ENCODE measurements around the gene TBL1X. TPM values are rescaled to one million over a fixed set of nuclear protein-coding genes. Genes with fewer than 3 reads are reported as not detected.

TBL1X gene
- polyA plus RNA-seq, 3 donors = 12.5 to 19.5 (median 13.8) TPM

DNA sequence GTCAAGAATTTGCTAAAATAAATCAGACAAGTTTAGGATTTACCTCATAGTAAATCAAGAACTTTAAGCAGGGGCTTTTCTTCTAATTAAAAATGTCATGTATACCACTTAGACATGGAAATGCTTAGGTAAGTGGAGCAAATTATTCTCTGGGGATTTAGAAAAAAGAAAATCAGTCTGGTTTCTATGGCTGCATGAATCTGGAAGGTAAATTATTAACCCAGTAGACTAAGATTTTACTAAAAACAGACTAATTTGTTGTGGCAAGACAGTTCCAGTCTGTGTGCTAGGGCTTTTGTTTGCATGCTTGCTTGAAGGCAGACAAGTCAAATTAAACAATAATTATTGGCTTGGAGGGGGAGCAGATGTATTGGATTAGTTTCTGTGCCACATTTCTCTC, 140.6 kb downstream of the TBL1X start:
- H3K27me3 Mint-ChIP-seq (ENCODE audit: low read depth in 3 of 3) = peaks cover 0 to 11% (median 3%) of the 10 kb centered on the region in 3 donors
- Histone ChIP-seq H3K27ac (ENCODE audit: low read depth in 1 of 2, low read length in 2 of 2) (no peak overlapping the region), H3K9ac (ENCODE audit: insufficient read depth, low read length, poor library complexity, severe bottlenecking) (no peak overlapping the region), H3K36me3 (replicated peaks in 1 of 2; ENCODE audit: control insufficient read depth in 1 of 2, insufficient read depth in 2 of 2, low read length in 2 of 2) (peaks cover 0 to 7% of the 10 kb centered on the region in 2 donors), H3K27me3 (ENCODE audit: control insufficient read depth in 2 of 2, insufficient read depth in 2 of 2, low read length in 2 of 2) (no peaks in the 10 kb centered on the region), H3K4me2 (replicated peaks; ENCODE audit: extremely low read depth, low read length, poor library complexity, severe bottlenecking) (no peak overlapping the region), H4K20me1 (ENCODE audit: insufficient read depth, low read length) (peaks cover 98% of the 10 kb centered on the region), H3K4me3 (replicated peaks in 1 of 3; ENCODE audit: low read depth in 2 of 3, low read length in 3 of 3) (no peak overlapping the region), H3K9me3 (replicated peaks in 1 of 2; ENCODE audit: control insufficient read depth in 1 of 2, insufficient read depth in 1 of 2, low read length in 2 of 2) (no peaks in the 10 kb centered on the region), H3K79me2 (ENCODE audit: insufficient read depth, low read length) (no peaks in the 10 kb centered on the region), H2AFZ (ENCODE audit: insufficient read depth, low read depth, low read length, poor library complexity, severe bottlenecking) (no peak overlapping the region), H3K4me1 (ENCODE audit: control insufficient read depth in 1 of 2, insufficient read depth in 2 of 2, low read length in 2 of 2) (no peaks in the 10 kb centered on the region)
- H3K4me1 Mint-ChIP-seq = peaks cover 3% of the 10 kb centered on the region
- intact Hi-C loops (cut with micrococcal nuclease) = no loop called here
- TF ChIP-seq, protein P1, sequence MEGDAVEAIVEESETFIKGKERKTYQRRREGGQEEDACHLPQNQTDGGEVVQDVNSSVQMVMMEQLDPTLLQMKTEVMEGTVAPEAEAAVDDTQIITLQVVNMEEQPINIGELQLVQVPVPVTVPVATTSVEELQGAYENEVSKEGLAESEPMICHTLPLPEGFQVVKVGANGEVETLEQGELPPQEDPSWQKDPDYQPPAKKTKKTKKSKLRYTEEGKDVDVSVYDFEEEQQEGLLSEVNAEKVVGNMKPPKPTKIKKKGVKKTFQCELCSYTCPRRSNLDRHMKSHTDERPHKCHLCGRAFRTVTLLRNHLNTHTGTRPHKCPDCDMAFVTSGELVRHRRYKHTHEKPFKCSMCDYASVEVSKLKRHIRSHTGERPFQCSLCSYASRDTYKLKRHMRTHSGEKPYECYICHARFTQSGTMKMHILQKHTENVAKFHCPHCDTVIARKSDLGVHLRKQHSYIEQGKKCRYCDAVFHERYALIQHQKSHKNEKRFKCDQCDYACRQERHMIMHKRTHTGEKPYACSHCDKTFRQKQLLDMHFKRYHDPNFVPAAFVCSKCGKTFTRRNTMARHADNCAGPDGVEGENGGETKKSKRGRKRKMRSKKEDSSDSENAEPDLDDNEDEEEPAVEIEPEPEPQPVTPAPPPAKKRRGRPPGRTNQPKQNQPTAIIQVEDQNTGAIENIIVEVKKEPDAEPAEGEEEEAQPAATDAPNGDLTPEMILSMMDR (IDR thresholded peaks at IDR 0.05) = no peak
- H3K4me3 Mint-ChIP-seq = no peak overlapping the region
- no peak for DNase-seq
- peaks cover 6 to 13% of the 10 kb centered on the region in 2 donors for H3K36me3 Mint-ChIP-seq
- H3K27ac Mint-ChIP-seq = no peak overlapping the region
- peaks cover 0 to 4% (median 0%) of the 10 kb centered on the region in 7 donors for H3K9me3 Mint-ChIP-seq

DNA sequence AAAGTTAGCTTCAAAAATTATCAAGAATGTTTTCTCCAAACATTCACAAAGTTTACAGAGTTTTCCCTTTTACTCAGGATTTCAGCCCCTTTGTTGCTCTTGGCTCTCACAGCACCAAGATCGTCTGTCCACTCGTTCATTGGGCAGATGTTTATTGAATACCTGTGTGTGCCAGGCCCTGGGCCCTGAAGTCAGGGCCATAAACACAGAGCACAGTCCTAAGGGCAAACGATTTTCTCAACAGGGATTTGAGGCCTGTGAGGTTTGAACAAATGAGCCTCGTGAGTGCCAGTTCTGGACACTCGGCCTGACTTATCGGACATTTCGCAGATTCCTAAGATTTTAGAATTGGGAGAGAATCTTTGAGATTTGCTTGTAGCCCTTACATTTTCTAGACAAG, 142.1 kb downstream of the TBL1X start:
- H4K20me1 ChIP-seq (ENCODE audit: insufficient read depth, low read length) = peaks cover 98% of the 10 kb centered on the region
- H3K27ac ChIP-seq (ENCODE audit: low read depth in 1 of 2, low read length in 2 of 2) = no peak overlapping the region
- TF ChIP-seq, protein P1 (IDR thresholded peaks at IDR 0.05) = no peak
- H3K9me3 ChIP-seq (replicated peaks in 1 of 2; ENCODE audit: control insufficient read depth in 1 of 2, insufficient read depth in 1 of 2, low read length in 2 of 2) = no peaks in the 10 kb centered on the region
- no peak overlapping the region for H3K4me3 Mint-ChIP-seq
- no peaks in the 10 kb centered on the region for H3K79me2 ChIP-seq (ENCODE audit: insufficient read depth, low read length)
- H3K36me3 ChIP-seq (replicated peaks in 1 of 2; ENCODE audit: control insufficient read depth in 1 of 2, insufficient read depth in 2 of 2, low read length in 2 of 2) = peaks cover 0 to 7% of the 10 kb centered on the region in 2 donors
- H3K36me3 Mint-ChIP-seq = peaks cover 6 to 15% of the 10 kb centered on the region in 2 donors
- no peak overlapping the region for H2AFZ ChIP-seq (ENCODE audit: insufficient read depth, low read depth, low read length, poor library complexity, severe bottlenecking)
- H3K9me3 Mint-ChIP-seq = peaks cover 0 to 4% (median 0%) of the 10 kb centered on the region in 7 donors
- H3K27me3 Mint-ChIP-seq (ENCODE audit: low read depth in 3 of 3) = peaks cover 0 to 13% (median 3%) of the 10 kb centered on the region in 3 donors
- no peaks in the 10 kb centered on the region for H3K4me1 ChIP-seq (ENCODE audit: control insufficient read depth in 1 of 2, insufficient read depth in 2 of 2, low read length in 2 of 2)
- no peaks in the 10 kb centered on the region for H3K27me3 ChIP-seq (ENCODE audit: control insufficient read depth in 2 of 2, insufficient read depth in 2 of 2, low read length in 2 of 2)
- no peak overlapping the region for H3K27ac Mint-ChIP-seq
- WGBS (ENCODE audit: insufficient coverage) = 90% methylated on average over 2 of the region's 7 CpGs
- H3K9ac ChIP-seq (ENCODE audit: insufficient read depth, low read length, poor library complexity, severe bottlenecking) = no peak overlapping the region
- intact Hi-C loops (cut with micrococcal nuclease) = no loop called here
- H3K4me2 ChIP-seq (replicated peaks; ENCODE audit: extremely low read depth, low read length, poor library complexity, severe bottlenecking) = no peak overlapping the region
- H3K4me3 ChIP-seq (replicated peaks in 1 of 3; ENCODE audit: low read depth in 2 of 3, low read length in 3 of 3) = no peak overlapping the region
- DNase-seq = no peak
- H3K4me1 Mint-ChIP-seq = peaks cover 3% of the 10 kb centered on the region
